PC-9 (cell line): Measurements from ENCODE around the gene APOC4.
"Not testable (repeated sequence)": the region's sequence is repeated elsewhere in the genome, so short reads cannot be mapped to it uniquely, and the experiment has no call there.

Source experiments
- CTCF ChIP-seq: fragments of 200-600 bp; sonication (generic); conservative IDR thresholded peaks from 2 replicates; pipeline ENCODE4 v1.6.1; 2017; ENCODE audit warnings: mixed run types, antibody characterized with exemption, mild to moderate bottlenecking, moderate library complexity
- EZH2 ChIP-seq: fragments of 200-600 bp; sonication (generic); IDR thresholded peaks from 2 replicates; pipeline ENCODE4 v1.8.0; 2017; ENCODE audit warnings: antibody characterized with exemption, low read depth

GRCh38 chr19:44971451-44971850, 29.4 kb downstream of the APOC4 start:
- TF ChIP-seq CTCF, EZH2: not testable (repeated sequence)
